ENCODE results near the gene CIB4.

Gene CIB4

GRCh38 chr2:26540306-26540705 is 100.9 kb downstream of the CIB4 start:
- H3K4me3 ChIP-seq (ENCODE audit: low read depth, low read length) = no peak overlapping the region
- no peak for TF ChIP-seq CTCF (IDR thresholded peaks at IDR 0.05; ENCODE audit: borderline replicate concordance, insufficient read depth, low read depth, low read length)

GRCh38 chr2:26537826-26538475 is 103.2 kb downstream of the CIB4 start:
- H3K4me3 ChIP-seq (ENCODE audit: low read depth, low read length) = no peak overlapping the region
- TF ChIP-seq CTCF (IDR thresholded peaks at IDR 0.05; ENCODE audit: borderline replicate concordance, insufficient read depth, low read depth, low read length) = no peak

GRCh38 chr2:26537069-26537825 is 103.9 kb downstream of the CIB4 start:
- TF ChIP-seq CTCF (IDR thresholded peaks at IDR 0.05; ENCODE audit: borderline replicate concordance, insufficient read depth, low read depth, low read length) = no peak
- H3K4me3 ChIP-seq (ENCODE audit: low read depth, low read length) = no peak overlapping the region

GRCh38 chr2:26536371-26537068 is 104.6 kb downstream of the CIB4 start:
- no peak overlapping the region for H3K4me3 ChIP-seq (ENCODE audit: low read depth, low read length)
- TF ChIP-seq CTCF (IDR thresholded peaks at IDR 0.05; ENCODE audit: borderline replicate concordance, insufficient read depth, low read depth, low read length) = no peak

- no peak overlapping the region for H3K4me3 ChIP-seq (ENCODE audit: low read depth, low read length)
- TF ChIP-seq CTCF (IDR thresholded peaks at IDR 0.05; ENCODE audit: borderline replicate concordance, insufficient read depth, low read depth, low read length) = no peak
Observed at GRCh38 chr2:26535663-26536275, 105.4 kb downstream of the CIB4 start.

- H3K4me3 ChIP-seq (ENCODE audit: low read depth, low read length) = no peak overlapping the region
- TF ChIP-seq CTCF (IDR thresholded peaks at IDR 0.05; ENCODE audit: borderline replicate concordance, insufficient read depth, low read depth, low read length) = no peak
Observed at GRCh38 chr2:26534865-26535662, 106.1 kb downstream of the CIB4 start.

All from GM12875 (cell line).